Body of pancreas (tissue), 4 donors: ENCODE data around the gene DAZAP1.

Experiments used
- POLR2A ChIP-seq, 3 donors: fragments of 450-650 bp; IDR thresholded peaks; one replicate each; pipeline ENCODE4 v1.6.1; 2016; ENCODE audit warnings: antibody characterized with exemption in 3 of 3, mild to moderate bottlenecking in 2 of 3
- TF ChIP-seq, protein P1 (sequence below), 7 experiments: fragments of 450-650 bp in 4 of 7; fragments of 200-600 bp in 3 of 7; sonication (generic) in 3 of 7; IDR thresholded peaks; one replicate each; pipeline ENCODE4 v1.5.1; 2016 to 2019; ENCODE audit warnings: antibody characterized with exemption in 7 of 7

GRCh38 chr19:1395194-1396018 is 12.0 kb upstream of the DAZAP1 start:
- TF ChIP-seq, protein P1, sequence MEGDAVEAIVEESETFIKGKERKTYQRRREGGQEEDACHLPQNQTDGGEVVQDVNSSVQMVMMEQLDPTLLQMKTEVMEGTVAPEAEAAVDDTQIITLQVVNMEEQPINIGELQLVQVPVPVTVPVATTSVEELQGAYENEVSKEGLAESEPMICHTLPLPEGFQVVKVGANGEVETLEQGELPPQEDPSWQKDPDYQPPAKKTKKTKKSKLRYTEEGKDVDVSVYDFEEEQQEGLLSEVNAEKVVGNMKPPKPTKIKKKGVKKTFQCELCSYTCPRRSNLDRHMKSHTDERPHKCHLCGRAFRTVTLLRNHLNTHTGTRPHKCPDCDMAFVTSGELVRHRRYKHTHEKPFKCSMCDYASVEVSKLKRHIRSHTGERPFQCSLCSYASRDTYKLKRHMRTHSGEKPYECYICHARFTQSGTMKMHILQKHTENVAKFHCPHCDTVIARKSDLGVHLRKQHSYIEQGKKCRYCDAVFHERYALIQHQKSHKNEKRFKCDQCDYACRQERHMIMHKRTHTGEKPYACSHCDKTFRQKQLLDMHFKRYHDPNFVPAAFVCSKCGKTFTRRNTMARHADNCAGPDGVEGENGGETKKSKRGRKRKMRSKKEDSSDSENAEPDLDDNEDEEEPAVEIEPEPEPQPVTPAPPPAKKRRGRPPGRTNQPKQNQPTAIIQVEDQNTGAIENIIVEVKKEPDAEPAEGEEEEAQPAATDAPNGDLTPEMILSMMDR (IDR thresholded peaks at IDR 0.05) = no peak
- TF ChIP-seq POLR2A (IDR thresholded peaks at IDR 0.05) = peak; percentile 16 to 28 (median 25)
